DND-41 (cell line): ENCODE data around the gene CFAP58.

Experiments
- ATAC-seq: fragments of 200-7000 bp; cut with Tn5 transposase; 3 replicates; pipeline ENCODE4 v1.9.1; 2021; ENCODE audit warnings: low read depth; ENCODE audit not compliant: insufficient read depth
- DNase-seq: peaks from one replicate; pipeline ENCODE4 v3.0.0-alpha.2; 2020
- H2AFZ ChIP-seq: 2 replicates; pipeline ENCODE4 v1.6.0; 2012; ENCODE audit warnings: low read depth, low read length
- H3K27ac ChIP-seq: 2 replicates; pipeline ENCODE4 v1.5.1; 2012; ENCODE audit warnings: low read length, inconsistent platforms
- H3K27me3 ChIP-seq: fragments of 200-600 bp; sonication (generic); 2 replicates; pipeline ENCODE4 v1.6.0; 2012; ENCODE audit warnings: low read length, mild to moderate bottlenecking, inconsistent platforms; ENCODE audit not compliant: insufficient read depth, poor library complexity
- H3K36me3 ChIP-seq: 2 replicates; pipeline ENCODE4 v1.5.1; 2012; ENCODE audit warnings: low read length, inconsistent platforms; ENCODE audit not compliant: insufficient read depth
- H3K4me1 ChIP-seq: 2 replicates; pipeline ENCODE4 v1.5.1; 2012; ENCODE audit warnings: mild to moderate bottlenecking, low read length; ENCODE audit not compliant: insufficient read depth
- H3K4me2 ChIP-seq: 2 replicates; pipeline ENCODE4 v1.6.0; 2012; ENCODE audit warnings: mild to moderate bottlenecking, moderate library complexity, low read length, inconsistent platforms; ENCODE audit not compliant: insufficient read depth
- H3K4me3 ChIP-seq, 2 experiments: fragments of 200-600 bp in 1 of 2; shearing (Covaris generic) in 1 of 2; 2 replicates each; pipeline ENCODE4 v1.5.1; 2012 to 2016; ENCODE audit warnings: inconsistent platforms in 2 of 2, low read length in 2 of 2, mild to moderate bottlenecking in 2 of 2, low read depth in 1 of 2, moderate library complexity in 1 of 2
- H3K79me2 ChIP-seq: 2 replicates; pipeline ENCODE4 v1.6.0; 2012; ENCODE audit warnings: low read length, inconsistent platforms; ENCODE audit not compliant: insufficient read depth
- H3K9ac ChIP-seq: 2 replicates; pipeline ENCODE4 v1.6.0; 2012; ENCODE audit warnings: low read depth, mild to moderate bottlenecking, inconsistent platforms, low read length, moderate library complexity
- H3K9me3 ChIP-seq: 2 replicates; pipeline ENCODE4 v1.5.1; 2012; ENCODE audit warnings: low read length, moderate library complexity, mild to moderate bottlenecking, inconsistent platforms; ENCODE audit not compliant: insufficient read depth, severe bottlenecking
- H4K20me1 ChIP-seq: 2 replicates; pipeline ENCODE4 v1.6.0; 2012; ENCODE audit warnings: low read length; ENCODE audit not compliant: insufficient read depth
- CTCF ChIP-seq: IDR thresholded peaks from 2 replicates; pipeline ENCODE4 v1.5.1; 2012; ENCODE audit warnings: borderline replicate concordance, low read length, moderate library complexity, mild to moderate bottlenecking; ENCODE audit not compliant: poor library complexity, severe bottlenecking; ENCODE audit errors: extremely low read depth
- EZH2 ChIP-seq: IDR thresholded peaks from 3 replicates; pipeline ENCODE4 v1.6.1; 2012; ENCODE audit warnings: borderline replicate concordance, low read depth, mild to moderate bottlenecking, moderate library complexity, low read length, inconsistent platforms; ENCODE audit not compliant: severe bottlenecking

The CFAP58 gene

GRCh38 chr10:104315486-104315921 is 38.1 kb upstream of the CFAP58 start:
- H3K4me2 ChIP-seq: no peak overlapping the region
- peaks cover 50% of the 10 kb centered on the region for H3K36me3 ChIP-seq
- H3K27ac ChIP-seq: no peak overlapping the region
- DNase-seq (no peak), ATAC-seq (no peak)
- H4K20me1 ChIP-seq: peaks cover 83% of the 10 kb centered on the region
- TF ChIP-seq CTCF (no peak), EZH2 (no peak)
- H3K4me3 ChIP-seq: no peak overlapping the region
- no peak overlapping the region for H3K9ac ChIP-seq
- H3K9me3 ChIP-seq: no peaks in the 10 kb centered on the region
- H3K79me2 ChIP-seq: peaks cover 41% of the 10 kb centered on the region
- no peaks in the 10 kb centered on the region for H3K27me3 ChIP-seq
- H3K4me1 ChIP-seq: no peaks in the 10 kb centered on the region
- H2AFZ ChIP-seq: no peak overlapping the region

DNA sequence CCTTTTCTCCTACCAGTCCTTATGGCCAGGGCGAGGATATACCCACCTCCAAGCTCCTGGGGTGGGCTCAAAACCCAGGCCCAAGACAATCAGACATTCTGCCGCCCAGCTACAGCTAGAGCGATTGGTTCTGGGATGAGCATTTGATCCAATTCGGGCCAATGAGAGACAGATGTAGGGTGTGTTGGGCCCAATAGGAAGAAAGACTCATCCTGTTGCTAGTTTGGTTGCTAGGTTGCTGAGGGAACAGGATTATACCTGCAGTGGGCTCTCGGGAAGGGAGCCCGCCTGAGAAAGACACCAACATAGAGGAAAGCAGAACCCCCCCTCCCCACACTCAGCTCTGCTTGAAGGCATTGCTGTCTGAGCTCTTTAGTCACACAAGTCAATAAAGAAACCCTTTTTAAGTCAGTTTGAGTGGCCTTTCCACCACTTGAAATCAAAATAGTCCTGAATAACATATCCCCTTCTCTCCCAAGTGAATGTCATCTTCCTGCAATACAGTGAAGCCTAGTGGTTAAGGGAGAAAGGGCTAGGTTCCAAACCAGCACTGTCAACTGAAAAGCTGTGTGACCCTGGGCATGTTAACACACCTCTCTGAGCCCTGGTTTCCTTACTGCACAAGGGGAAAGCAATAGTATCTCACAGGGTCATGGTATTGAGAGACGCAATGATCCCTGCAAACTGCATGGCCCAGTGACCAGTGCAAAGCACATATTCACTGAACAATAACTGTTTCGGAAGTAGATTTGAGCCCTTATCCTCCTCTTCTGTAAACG is 37.1 kb upstream of the CFAP58 start:
- TF ChIP-seq EZH2 (no peak), CTCF (no peak)
- H3K79me2 ChIP-seq: peaks cover 51% of the 10 kb centered on the region
- no peak overlapping the region for H3K27ac ChIP-seq
- H3K4me1 ChIP-seq: no peaks in the 10 kb centered on the region
- no peak overlapping the region for H3K4me3 ChIP-seq
- peaks cover 87% of the 10 kb centered on the region for H4K20me1 ChIP-seq
- H3K36me3 ChIP-seq: peaks cover 41% of the 10 kb centered on the region
- no peak overlapping the region for H2AFZ ChIP-seq
- DNase-seq: no peak
- H3K9me3 ChIP-seq: no peaks in the 10 kb centered on the region
- ATAC-seq: no peak
- no peaks in the 10 kb centered on the region for H3K27me3 ChIP-seq
- H3K4me2 ChIP-seq: no peak overlapping the region
- H3K9ac ChIP-seq: no peak overlapping the region

DNA sequence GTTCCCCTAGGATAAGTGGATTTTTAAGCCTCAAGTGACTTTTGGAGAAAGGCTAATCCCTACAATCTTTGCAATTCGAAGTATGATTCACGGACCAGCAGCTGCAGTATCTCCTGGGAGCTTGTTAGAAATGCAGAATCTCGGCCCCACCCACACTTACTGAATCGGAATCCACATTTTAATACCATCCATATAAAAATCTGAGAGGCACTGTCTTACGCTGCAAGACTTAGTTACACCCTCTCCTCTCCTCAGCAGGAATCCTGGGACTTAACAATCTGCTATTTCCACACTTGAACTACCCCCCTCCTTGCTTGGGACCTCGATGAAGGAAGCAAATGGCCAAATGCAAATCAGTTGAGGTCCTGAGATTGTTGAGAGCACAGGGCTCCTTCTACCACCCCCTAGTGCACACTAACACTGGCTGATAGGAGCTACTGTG is 36.3 kb upstream of the CFAP58 start:
- no peak overlapping the region for H3K27ac ChIP-seq
- no peak overlapping the region for H2AFZ ChIP-seq
- no peaks in the 10 kb centered on the region for H3K9me3 ChIP-seq
- DNase-seq: no peak
- no peak for ATAC-seq
- H3K27me3 ChIP-seq: no peaks in the 10 kb centered on the region
- H3K9ac ChIP-seq: no peak overlapping the region
- no peak overlapping the region for H3K4me2 ChIP-seq
- H3K4me1 ChIP-seq: no peaks in the 10 kb centered on the region
- TF ChIP-seq CTCF (no peak), EZH2 (no peak)
- H3K36me3 ChIP-seq: peaks cover 40% of the 10 kb centered on the region
- H3K4me3 ChIP-seq: no peak overlapping the region
- H4K20me1 ChIP-seq: peaks cover 94% of the 10 kb centered on the region
- H3K79me2 ChIP-seq: peaks cover 58% of the 10 kb centered on the region
